Measurements from ENCODE around the gene SPTLC2. TPM values are rescaled to one million over a fixed set of nuclear protein-coding genes. Genes with fewer than 3 reads are reported as not detected.

The SPTLC2 gene
- total RNA-seq, 1 experiment from 2014 or later: 44.7 TPM

GRCh38 chr14:77509366-77509765 is 107.1 kb downstream of the SPTLC2 start:
- intact Hi-C loops (cut with micrococcal nuclease): no loop called here
- Histone ChIP-seq H3K79me2 (ENCODE audit: insufficient read depth, low read length) (no peaks in the 10 kb centered on the region), H4K20me1 (ENCODE audit: insufficient read depth) (no peaks in the 10 kb centered on the region), H2AFZ (ENCODE audit: low read depth, low read length, poor library complexity, severe bottlenecking) (no peak overlapping the region), H3K9me2 (ENCODE audit: insufficient read depth) (no peaks in the 10 kb centered on the region), H3K9me3 (ENCODE audit: control insufficient read depth in 1 of 2, insufficient read depth in 1 of 2, low read depth in 1 of 2, low read length in 2 of 2) (no peaks in the 10 kb centered on the region), H3K27ac (ENCODE audit: low read depth, low read length) (no peak overlapping the region), H3K4me2 (ENCODE audit: low read length) (no peak overlapping the region), H3K9ac (ENCODE audit: low read length) (no peak overlapping the region), H3K36me3 (ENCODE audit: control insufficient read depth in 1 of 2, insufficient read depth in 2 of 2, low read length in 2 of 2) (peaks cover 5 to 8% of the 10 kb centered on the region in 2 experiments; a peak in 3 of 4 replicates), H3K27me3 (ENCODE audit: insufficient read depth, low read length) (no peaks in the 10 kb centered on the region), H3K4me1 (ENCODE audit: control insufficient read depth in 1 of 2, insufficient read depth in 2 of 2, low read length in 2 of 2) (no peaks in the 10 kb centered on the region), H3K4me3 (replicated peaks in 1 of 2; ENCODE audit: low read depth in 1 of 2, low read length in 2 of 2) (no peak overlapping the region)
- ChIA-PET POLR2A (no interaction called here), RAD21 (ENCODE audit: low non-redundant PET in 1 of 2, low total read pairs in 2 of 2, uncharacterized antibody in 2 of 2, unreplicated experiment in 2 of 2) (no interaction called here), CTCF (no interaction called here)
- BruUV-seq (replicated peaks): no TSS peak
- ATAC-seq: no peak
- DNase-seq (ENCODE audit: low read depth, low spot score): no peak
- TF ChIP-seq POLR2AphosphoS5 (IDR thresholded peaks at IDR 0.05; ENCODE audit: low read depth, low read length) (no peak), EZH2phosphoT487 (IDR thresholded peaks at IDR 0.05; ENCODE audit: borderline replicate concordance) (no peak), ZBTB33 (IDR thresholded peaks at IDR 0.05; ENCODE audit: extremely low read depth, insufficient replicate concordance, low read length) (no peak), FOSL1 (IDR thresholded peaks at IDR 0.05; ENCODE audit: low read depth) (no peak), REST (IDR thresholded peaks at IDR 0.05; ENCODE audit: low read depth) (no peak), POLR2A (IDR thresholded peaks at IDR 0.05; ENCODE audit: borderline replicate concordance, extremely low read depth, insufficient read depth, insufficient read length) (no peak), MAX (IDR thresholded peaks at IDR 0.05) (no peak), YY1 (IDR thresholded peaks at IDR 0.05; ENCODE audit: extremely low read depth, insufficient replicate concordance, low read depth, low read length) (no peak), ZNF274 (IDR thresholded peaks at IDR 0.05; ENCODE audit: low read depth, low read length) (no peak), ATF3 (IDR thresholded peaks at IDR 0.05) (no peak), CBX3 (IDR thresholded peaks at IDR 0.05; ENCODE audit: low read depth) (no peak), RAD21 (IDR thresholded peaks at IDR 0.05; ENCODE audit: low read depth) (no peak)
